H9 (cell line): ENCODE data around the gene SSH3. TPM values are rescaled to one million over a fixed set of nuclear protein-coding genes. Genes with fewer than 3 reads are reported as not detected.

Experiments used
- DNase-seq: peaks from one replicate; pipeline ENCODE4 v3.0.0-alpha.2; 2017
- H2AFZ ChIP-seq: one replicate; pipeline ENCODE4 v1.6.1; 2013; ENCODE audit warnings: mild to moderate bottlenecking, low read length, control low read depth, moderate library complexity
- H2AK5ac ChIP-seq: 2 replicates; pipeline ENCODE4 v1.6.1; 2013; ENCODE audit warnings: low read length, control low read depth, mixed read lengths; ENCODE audit not compliant: insufficient read length
- H2BK120ac ChIP-seq: one replicate; pipeline ENCODE4 v1.6.1; 2013; ENCODE audit warnings: low read depth, mild to moderate bottlenecking, low read length, control low read depth, inconsistent platforms; ENCODE audit not compliant: poor library complexity, severe bottlenecking
- H2BK12ac ChIP-seq: 2 replicates; pipeline ENCODE4 v1.6.1; 2013; ENCODE audit warnings: low read length, control low read depth, mixed read lengths, low read depth; ENCODE audit not compliant: insufficient read length
- H2BK15ac ChIP-seq: 2 replicates; pipeline ENCODE4 v1.6.1; 2013; ENCODE audit warnings: low read depth, low read length, control low read depth
- H2BK20ac ChIP-seq: one replicate; pipeline ENCODE4 v1.6.1; 2013; ENCODE audit warnings: low read depth, mild to moderate bottlenecking, low read length, control low read depth, inconsistent platforms; ENCODE audit not compliant: poor library complexity, severe bottlenecking
- H2BK5ac ChIP-seq: 2 replicates; pipeline ENCODE4 v1.6.1; 2013; ENCODE audit warnings: low read length, control low read depth, mixed read lengths; ENCODE audit not compliant: insufficient read length
- H3K14ac ChIP-seq: 2 replicates; pipeline ENCODE4 v1.6.1; 2013; ENCODE audit warnings: low read length, control low read depth; ENCODE audit not compliant: insufficient read depth
- H3K18ac ChIP-seq: 2 replicates; pipeline ENCODE4 v1.6.1; 2013; ENCODE audit warnings: low read depth, mild to moderate bottlenecking, mixed read lengths, low read length, control low read depth; ENCODE audit not compliant: insufficient read length
- H3K23ac ChIP-seq: 2 replicates; pipeline ENCODE4 v1.6.1; 2013; ENCODE audit warnings: low read length, control low read depth, mixed read lengths, low read depth; ENCODE audit not compliant: insufficient read length
- H3K23me2 ChIP-seq: 2 replicates; pipeline ENCODE4 v1.6.1; 2013; ENCODE audit warnings: low read depth, mild to moderate bottlenecking, mixed read lengths, low read length, control low read depth; ENCODE audit not compliant: insufficient read length, poor library complexity, severe bottlenecking
- H3K27ac ChIP-seq: 2 replicates; pipeline ENCODE4 v1.5.1; 2013; ENCODE audit warnings: low read length, control low read depth, mixed read lengths, low read depth; ENCODE audit not compliant: insufficient read length
- H3K27me3 ChIP-seq: 2 replicates; pipeline ENCODE4 v1.6.1; 2013; ENCODE audit warnings: low read length, control low read depth, inconsistent platforms; ENCODE audit not compliant: insufficient read depth
- H3K4ac ChIP-seq: 2 replicates; pipeline ENCODE4 v1.6.1; 2013; ENCODE audit warnings: low read depth, mild to moderate bottlenecking, control low read depth, inconsistent platforms, low read length, moderate library complexity
- H3K4me1 ChIP-seq: 2 replicates; pipeline ENCODE4 v1.6.1; 2013; ENCODE audit warnings: low read length, control low read depth, inconsistent platforms; ENCODE audit not compliant: insufficient read depth
- H3K4me2 ChIP-seq: 2 replicates; pipeline ENCODE4 v1.6.1; 2013; ENCODE audit warnings: low read length, control low read depth, mixed read lengths; ENCODE audit not compliant: insufficient read length, insufficient read depth
- H3K56ac ChIP-seq: 2 replicates; pipeline ENCODE4 v1.6.1; 2013; ENCODE audit warnings: low read depth, mild to moderate bottlenecking, mixed read lengths, low read length, control low read depth; ENCODE audit not compliant: insufficient read length
- H3K79me1 ChIP-seq: 2 replicates; pipeline ENCODE4 v1.6.1; 2013; ENCODE audit warnings: low read depth, mild to moderate bottlenecking, moderate library complexity, low read length, control low read depth, inconsistent platforms; ENCODE audit not compliant: insufficient read depth, poor library complexity, severe bottlenecking
- H3K79me2 ChIP-seq: 2 replicates; pipeline ENCODE4 v1.6.1; 2013; ENCODE audit warnings: low read length, control low read depth, inconsistent platforms; ENCODE audit not compliant: insufficient read depth
- H3K9ac ChIP-seq: 2 replicates; pipeline ENCODE4 v1.6.1; 2013; ENCODE audit warnings: low read length, control low read depth, mixed read lengths; ENCODE audit not compliant: insufficient read length; ENCODE audit errors: extremely low read depth
- H3K9me3 ChIP-seq: one replicate; pipeline ENCODE4 v1.6.1; 2013; ENCODE audit warnings: low read depth, low read length, inconsistent platforms; ENCODE audit not compliant: control insufficient read depth
- H3T11ph ChIP-seq: one replicate; pipeline ENCODE4 v1.6.1; 2013; ENCODE audit warnings: mild to moderate bottlenecking, low read length, control low read depth, inconsistent platforms
- H4K20me1 ChIP-seq: one replicate; pipeline ENCODE4 v1.6.1; 2013; ENCODE audit not compliant: control insufficient read depth, insufficient read length, insufficient read depth
- H4K5ac ChIP-seq: 2 replicates; pipeline ENCODE4 v1.6.1; 2013; ENCODE audit warnings: low read depth, mild to moderate bottlenecking, mixed read lengths, low read length, control low read depth; ENCODE audit not compliant: insufficient read length
- H4K8ac ChIP-seq: replicated peaks from 2 replicates; pipeline ENCODE4 v1.6.1; 2013; ENCODE audit warnings: low read length, control low read depth, mixed read lengths, low read depth; ENCODE audit not compliant: insufficient read length
- H4K91ac ChIP-seq: 2 replicates; pipeline ENCODE4 v1.6.1; 2013; ENCODE audit warnings: low read depth, mild to moderate bottlenecking, moderate library complexity, mixed read lengths, low read length, control low read depth; ENCODE audit not compliant: insufficient read length
- H3K27ac Mint-ChIP-seq, 3 experiments: 2 replicates in 2 of 3; 3 replicates in 1 of 3; pipeline ENCODE4 v1.8.0; 2020 to 2021; ENCODE audit warnings: mixed read lengths in 3 of 3, mild to moderate bottlenecking in 1 of 3, moderate library complexity in 1 of 3
- H3K27me3 Mint-ChIP-seq: 2 replicates; pipeline ENCODE4 v1.8.0; 2021; ENCODE audit warnings: low read depth, mild to moderate bottlenecking, moderate library complexity, mixed read lengths
- H3K36me3 Mint-ChIP-seq, 3 experiments: 2 replicates in 2 of 3; 3 replicates in 1 of 3; pipeline ENCODE4 v1.8.0; 2020 to 2021; ENCODE audit warnings: low read depth in 3 of 3, mixed read lengths in 3 of 3; ENCODE audit not compliant: insufficient read depth in 1 of 3
- H3K4me1 Mint-ChIP-seq, 2 experiments: 2 replicates each; pipeline ENCODE4 v1.8.0; 2020; ENCODE audit warnings: mixed read lengths in 2 of 2
- H3K4me3 Mint-ChIP-seq, 2 experiments: 2 replicates in 1 of 2; 3 replicates in 1 of 2; pipeline ENCODE4 v1.8.0; 2020 to 2021; ENCODE audit warnings: mild to moderate bottlenecking in 2 of 2, mixed read lengths in 2 of 2, moderate library complexity in 1 of 2
- H3K9me3 Mint-ChIP-seq, 2 experiments: 2 replicates in 1 of 2; 3 replicates in 1 of 2; pipeline ENCODE4 v1.8.0; 2020; ENCODE audit warnings: mild to moderate bottlenecking in 2 of 2, mixed read lengths in 2 of 2, moderate library complexity in 1 of 2
- CTCF ChIP-seq: fragments of 200-600 bp; sonication (generic); conservative IDR thresholded peaks from 3 replicates; pipeline ENCODE4 v1.8.0; 2021; ENCODE audit warnings: antibody characterized with exemption, mild to moderate bottlenecking
- WGBS: extraction: QIAGEN DNeasy Blood & Tissue Kit; methylation state at CpG from one replicate; pipeline ENCODE4 v1.1.7; 2013; ENCODE audit warnings: missing lambda C conversion rate, low lambda C conversion rate, mixed read lengths; ENCODE audit not compliant: insufficient read length; ENCODE audit errors: extremely low coverage; 5-methylcytosine and 5-hydroxymethylcytosine counted together
- total RNA-seq: library from RNA; stranded (reverse); gene quantifications from 2 replicates; pipeline ENCODE4 v1.2.1, GENCODE V29; 2021

Gene SSH3
- total RNA-seq, 1 experiment from 2014 or later: 42.2 TPM

GRCh38 chr11:67356387-67356863 is 53.1 kb downstream of the SSH3 start:
- Histone ChIP-seq H3K27ac (no peak overlapping the region), H3K79me1 (no peaks in the 10 kb centered on the region), H3K18ac (no peak overlapping the region), H2BK15ac (no peak overlapping the region), H2BK12ac (no peak overlapping the region), H2AK5ac (no peak overlapping the region), H4K8ac (no peak overlapping the region), H2BK5ac (no peak overlapping the region), H2AFZ (no peak overlapping the region), H3K14ac (no peak overlapping the region), H3K4ac (no peak overlapping the region), H3K4me1 (no peaks in the 10 kb centered on the region), H3K23ac (no peak overlapping the region), H3K23me2 (peaks cover 14% of the 10 kb centered on the region), H4K5ac (no peak overlapping the region), H2BK20ac (no peak overlapping the region), H3K27me3 (no peaks in the 10 kb centered on the region; the same call in 1 of the 2 replicates), H3K56ac (no peak overlapping the region), H3T11ph (no peak overlapping the region), H4K91ac (no peak overlapping the region), H4K20me1 (no peaks in the 10 kb centered on the region), H3K9ac (no peak overlapping the region), H3K79me2 (no peaks in the 10 kb centered on the region), H2BK120ac (no peak overlapping the region), H3K4me2 (no peak overlapping the region), H3K9me3 (no peaks in the 10 kb centered on the region)
- Mint-ChIP-seq H3K4me1 (peaks cover 35 to 45% of the 10 kb centered on the region in 2 experiments), H3K4me3 (peak overlapping the region in 1 of 2 experiments; percentile 3; a peak in 2 of 5 replicates), H3K9me3 (no peaks in the 10 kb centered on the region), H3K27me3 (peaks cover 24% of the 10 kb centered on the region), H3K27ac (no peak overlapping the region), H3K36me3 (no peaks in the 10 kb centered on the region)
- WGBS: no CpG with 5 or more reads among the region's 4 CpGs
- no peak for DNase-seq
- no peak for TF ChIP-seq CTCF
